Measurements from ENCODE around the gene ATP8B1.

GRCh38 chr18:57843386-57843785 is 40.3 kb upstream of the ATP8B1 start:
- TF ChIP-seq CTCF (conservative IDR thresholded peaks at IDR 0.05; ENCODE audit: low read depth, low read length) (no peak), EZH2 (IDR thresholded peaks at IDR 0.05; ENCODE audit: low read length, unreplicated experiment) (no peak), EZH2phosphoT487 (IDR thresholded peaks at IDR 0.05; ENCODE audit: borderline replicate concordance, low read length) (no peak)
